Activated gamma-delta T cell treated with Interleukin-2 at 50 U/mL for 16 hours (primary cell): ENCODE results near the gene BCL2L15.
A peak's percentile ranks its signal among the peaks of the same experiment; 100 is the strongest.

ENCODE experiments used
- DNase-seq: peaks from one replicate; pipeline ENCODE4 v3.0.0-alpha.2; 2020

The BCL2L15 gene

GRCh38 chr1:113904674-113905434 lies 17.5 kb upstream of the BCL2L15 start, which contains the start of the genes AP4B1 and DCLRE1B:
Gene AP4B1, minus strand, starts transcription at chr1:113904799. Its CDS starts 82 bp downstream, at chr1:113904717.
Gene DCLRE1B, plus strand, starts transcription at chr1:113905326. Its CDS starts 261 bp downstream, at chr1:113905587.
- peak; percentile 95 for DNase-seq

GRCh38 chr1:113904293-113904673 lies 16.9 kb upstream of the BCL2L15 start:
- DNase-seq, result peak; percentile 51

GRCh38 chr1:113903501-113904292 lies 16.3 kb upstream of the BCL2L15 start:
- DNase-seq, result peak; percentile 8

GRCh38 chr1:113901191-113901590 lies 13.8 kb upstream of the BCL2L15 start:
- no peak for DNase-seq

GRCh38 chr1:113899111-113899510 lies 11.7 kb upstream of the BCL2L15 start:
- DNase-seq, result no peak

GRCh38 chr1:113898241-113898814 lies 10.9 kb upstream of the BCL2L15 start:
- no peak for DNase-seq

GRCh38 chr1:113895961-113896360 lies 8.6 kb upstream of the BCL2L15 start:
- DNase-seq, result no peak

GRCh38 chr1:113895098-113895497 lies 7.7 kb upstream of the BCL2L15 start:
- no peak for DNase-seq

GRCh38 chr1:113893267-113893666 lies 5.9 kb upstream of the BCL2L15 start:
- DNase-seq, result no peak

- DNase-seq, result no peak
These were observed 4.3 kb upstream of the BCL2L15 start for GRCh38 chr1:113891631-113892220.

GRCh38 chr1:113890816-113891215 lies 3.4 kb upstream of the BCL2L15 start:
- no peak for DNase-seq

- DNase-seq, result no peak
These were observed 672 bp downstream of the BCL2L15 start for GRCh38 chr1:113886417-113887401.

- no peak for DNase-seq
These were observed 5.7 kb downstream of the BCL2L15 start for GRCh38 chr1:113881661-113882060.

- no peak for DNase-seq
These were observed 7.7 kb downstream of the BCL2L15 start for GRCh38 chr1:113879739-113880038.

- DNase-seq, result no peak
These were observed 11.2 kb downstream of the BCL2L15 start for GRCh38 chr1:113876176-113876575.

- no peak for DNase-seq
These were observed 11.7 kb downstream of the BCL2L15 start for GRCh38 chr1:113875714-113876113.

- peak; percentile 9 for DNase-seq
These were observed 13.1 kb downstream of the BCL2L15 start for GRCh38 chr1:113874012-113874879.

- no peak for DNase-seq
These were observed 15.0 kb downstream of the BCL2L15 start for GRCh38 chr1:113872219-113872935.

- DNase-seq, result peak; percentile 78
These were observed 15.7 kb downstream of the BCL2L15 start, which contains the start of gene PTPN22 for GRCh38 chr1:113871597-113872113. Gene PTPN22, minus strand, starts transcription at chr1:113871712.

- DNase-seq, result no peak
These were observed 16.6 kb downstream of the BCL2L15 start for GRCh38 chr1:113870778-113871177.
